Measurements from ENCODE around the gene SYNGR1.

- TF ChIP-seq POLR2A (IDR thresholded peaks at IDR 0.05) (no peak), CTCF (IDR thresholded peaks at IDR 0.05) (no peak)
Measured at GRCh38 chr22:39418696-39419095, 68.9 kb downstream of the SYNGR1 start.
